Thyroid gland (tissue), 4 donors: ENCODE measurements around the gene LEMD3. TPM values are rescaled to one million over a fixed set of nuclear protein-coding genes. Genes with fewer than 3 reads are reported as not detected.
"Not testable (repeated sequence)": the region's sequence is repeated elsewhere in the genome, so short reads cannot be mapped to it uniquely, and the experiment has no call there.

Experiments
- DNase-seq, 2 donors: peaks; one replicate each; pipeline ENCODE4 v3.0.0-alpha.2; 2019
- H3K27ac ChIP-seq, 3 donors: fragments of 200-600 bp; sonication (generic); 1 replicate in 2 of 3; 2 replicates in 1 of 3; pipeline ENCODE4 v1.5.1; 2016 to 2019; ENCODE audit warnings: mild to moderate bottlenecking in 1 of 3, moderate library complexity in 1 of 3
- H3K27me3 ChIP-seq: fragments of 200-600 bp; sonication (generic); one replicate; pipeline ENCODE4 v1.5.1; 2019
- H3K36me3 ChIP-seq, 2 donors: fragments of 200-600 bp; sonication (generic); one replicate each; pipeline ENCODE4 v1.5.1; 2016 to 2019
- H3K4me1 ChIP-seq, 2 donors: fragments of 200-600 bp; sonication (generic); one replicate each; pipeline ENCODE4 v1.5.1; 2017 to 2019
- H3K4me3 ChIP-seq, 3 donors: fragments of 200-600 bp; sonication (generic); replicated peaks in 1 of 3; 1 replicate in 2 of 3; 2 replicates in 1 of 3; pipeline ENCODE4 v1.5.1; 2016; ENCODE audit warnings: mild to moderate bottlenecking in 1 of 3
- H3K9me3 ChIP-seq: fragments of 200-600 bp; sonication (generic); one replicate; pipeline ENCODE4 v1.5.1; 2017
- POLR2A ChIP-seq, 2 donors: fragments of 450-650 bp; IDR thresholded peaks; one replicate each; pipeline ENCODE4 v1.6.1; 2017; ENCODE audit warnings: antibody characterized with exemption in 2 of 2, mild to moderate bottlenecking in 2 of 2, moderate library complexity in 1 of 2
- WGBS, 2 donors: methylation state at CpG; one replicate each; pipeline ENCODE4 v1.1.5; 2017; 5-methylcytosine and 5-hydroxymethylcytosine counted together
- intact Hi-C: fragments of 100-400 bp; cut with DNase I; formaldehyde crosslinking; loops from one replicate; pipeline ENCODE4 v1.15.1; 2023
- total RNA-seq, 4 donors: library from RNA; depleted of rRNA; stranded (reverse); fragments of >200 nt; gene quantifications; one replicate each; pipeline ENCODE4 v1.2.3, GENCODE V29; 2016
- TF ChIP-seq, protein P1 (sequence below), 6 experiments: fragments of 200-600 bp in 3 of 6; fragments of 450-650 bp in 3 of 6; sonication (generic) in 3 of 6; IDR thresholded peaks; one replicate each; pipeline ENCODE4 v1.5.1; 2016 to 2019; ENCODE audit warnings: antibody characterized with exemption in 6 of 6, mild to moderate bottlenecking in 2 of 6, inconsistent platforms in 1 of 6, moderate library complexity in 1 of 6

LEMD3 gene
- total RNA-seq, 4 donors from 2014 or later: 45.4 to 64.0 (median 49.3) TPM

DNA sequence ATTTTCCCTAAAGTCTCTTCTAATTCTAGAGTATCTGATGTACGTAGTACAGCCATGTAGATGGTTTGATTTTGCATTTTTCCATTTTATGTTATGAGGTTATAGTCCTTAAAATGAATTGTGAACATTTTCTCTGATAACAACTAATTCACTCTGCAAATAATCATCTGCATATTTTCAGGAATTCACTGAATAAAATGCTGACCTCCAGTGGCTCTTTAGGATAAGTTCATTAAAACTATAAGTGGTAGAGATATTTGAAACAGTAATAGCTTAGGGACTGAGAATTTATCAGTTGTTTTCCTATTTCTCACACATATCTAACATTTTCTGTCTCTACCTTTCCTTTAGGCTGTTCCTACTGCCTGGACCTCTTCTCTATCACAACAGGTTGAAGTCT, 113.5 kb downstream of the LEMD3 start:
- Histone ChIP-seq H3K4me3 (no peak overlapping the region), H3K4me1 (peaks cover 0 to 5% of the 10 kb centered on the region in 2 donors), H3K36me3 (no peaks in the 10 kb centered on the region), H3K27me3 (no peaks in the 10 kb centered on the region), H3K27ac (no peak overlapping the region), H3K9me3 (no peaks in the 10 kb centered on the region)
- DNase-seq: no peak
- intact Hi-C loops: no loop called here
- TF ChIP-seq, protein P1, sequence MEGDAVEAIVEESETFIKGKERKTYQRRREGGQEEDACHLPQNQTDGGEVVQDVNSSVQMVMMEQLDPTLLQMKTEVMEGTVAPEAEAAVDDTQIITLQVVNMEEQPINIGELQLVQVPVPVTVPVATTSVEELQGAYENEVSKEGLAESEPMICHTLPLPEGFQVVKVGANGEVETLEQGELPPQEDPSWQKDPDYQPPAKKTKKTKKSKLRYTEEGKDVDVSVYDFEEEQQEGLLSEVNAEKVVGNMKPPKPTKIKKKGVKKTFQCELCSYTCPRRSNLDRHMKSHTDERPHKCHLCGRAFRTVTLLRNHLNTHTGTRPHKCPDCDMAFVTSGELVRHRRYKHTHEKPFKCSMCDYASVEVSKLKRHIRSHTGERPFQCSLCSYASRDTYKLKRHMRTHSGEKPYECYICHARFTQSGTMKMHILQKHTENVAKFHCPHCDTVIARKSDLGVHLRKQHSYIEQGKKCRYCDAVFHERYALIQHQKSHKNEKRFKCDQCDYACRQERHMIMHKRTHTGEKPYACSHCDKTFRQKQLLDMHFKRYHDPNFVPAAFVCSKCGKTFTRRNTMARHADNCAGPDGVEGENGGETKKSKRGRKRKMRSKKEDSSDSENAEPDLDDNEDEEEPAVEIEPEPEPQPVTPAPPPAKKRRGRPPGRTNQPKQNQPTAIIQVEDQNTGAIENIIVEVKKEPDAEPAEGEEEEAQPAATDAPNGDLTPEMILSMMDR (IDR thresholded peaks at IDR 0.05): no peak
- TF ChIP-seq POLR2A (IDR thresholded peaks at IDR 0.05): no peak
- 86 to 94% methylated on average over 1 of the region's 1 CpG for WGBS, 2 donors

DNA sequence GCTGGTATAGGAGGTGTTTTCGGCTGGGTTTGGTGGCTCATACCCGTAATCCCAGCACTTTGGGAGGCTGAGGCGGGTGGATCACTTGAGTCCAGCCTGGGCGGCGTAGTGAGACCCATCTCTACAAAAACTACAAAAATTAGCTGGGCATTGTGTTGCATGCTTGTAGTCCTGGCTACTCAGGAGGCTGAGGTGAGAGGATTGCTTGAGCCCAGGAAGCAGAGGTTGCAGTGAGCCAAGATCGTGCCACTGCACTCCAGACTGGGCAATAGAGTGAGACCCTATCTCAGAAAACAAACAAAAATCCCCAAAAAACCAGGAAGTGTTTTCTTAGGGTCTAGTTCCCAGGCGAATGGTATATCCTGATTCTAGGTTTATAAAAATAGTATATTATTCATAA, 116.1 kb downstream of the LEMD3 start:
- H3K9me3 ChIP-seq, DNase-seq, intact Hi-C loops, H3K4me3 ChIP-seq, H3K27ac ChIP-seq, H3K27me3 ChIP-seq, H3K4me1 ChIP-seq, H3K36me3 ChIP-seq: not testable (repeated sequence)
- 94 to 95% methylated on average over 7 of the region's 7 CpGs for WGBS, 2 donors

DNA sequence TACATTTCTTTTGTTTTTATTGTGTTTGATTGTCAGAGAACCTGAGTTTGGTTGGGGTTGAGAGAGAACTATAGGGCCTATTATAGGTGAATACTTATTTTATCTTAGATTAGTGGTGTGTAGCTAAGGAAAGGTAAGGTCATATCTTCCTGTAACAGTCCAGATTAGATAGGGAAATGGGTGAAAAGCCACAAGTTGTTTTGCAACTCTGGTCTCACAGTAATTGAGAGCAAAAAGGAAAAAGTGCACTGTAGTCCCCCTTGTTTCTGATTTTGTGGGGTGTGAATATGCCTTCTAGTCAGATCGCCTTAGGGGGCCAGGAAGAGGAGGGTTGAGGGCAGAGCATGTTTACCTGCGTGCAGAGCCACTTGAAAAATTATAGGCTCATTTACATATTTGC, 118.0 kb downstream of the LEMD3 start:
- no peak overlapping the region for H3K4me3 ChIP-seq
- intact Hi-C loops: no loop called here
- no peaks in the 10 kb centered on the region for H3K9me3 ChIP-seq
- 94 to 95% methylated on average over 2 of the region's 2 CpGs for WGBS, 2 donors
- H3K27me3 ChIP-seq: no peaks in the 10 kb centered on the region
- H3K4me1 ChIP-seq: no peaks in the 10 kb centered on the region
- H3K36me3 ChIP-seq: no peaks in the 10 kb centered on the region
- no peak overlapping the region for H3K27ac ChIP-seq
- no peak for DNase-seq
- TF ChIP-seq, protein P1 (IDR thresholded peaks at IDR 0.05): no peak
- no peak for TF ChIP-seq POLR2A (IDR thresholded peaks at IDR 0.05)

DNA sequence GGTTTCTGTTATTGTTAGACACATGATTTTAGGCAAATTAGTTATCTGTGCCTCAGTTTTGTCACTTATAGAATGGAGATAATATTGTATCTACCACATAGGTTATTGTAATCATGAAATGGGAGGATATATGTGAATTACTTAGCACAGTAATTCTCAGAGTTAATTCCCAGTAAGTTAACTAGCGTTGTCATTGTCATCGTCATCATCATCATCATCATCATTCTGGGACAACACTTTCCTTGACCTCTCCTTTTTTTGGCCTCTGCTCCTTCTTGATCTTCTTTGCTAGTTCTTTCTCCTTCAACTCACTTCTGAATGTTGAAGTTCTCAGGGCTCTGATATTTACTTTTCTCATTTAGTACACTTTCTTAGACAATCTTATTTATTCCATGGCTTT, 122.9 kb downstream of the LEMD3 start:
- 96 to 97% methylated on average over 2 of the region's 2 CpGs for WGBS, 2 donors
- H3K4me1 ChIP-seq: no peaks in the 10 kb centered on the region
- no peak overlapping the region for H3K4me3 ChIP-seq
- no peaks in the 10 kb centered on the region for H3K9me3 ChIP-seq
- no peaks in the 10 kb centered on the region for H3K27me3 ChIP-seq
- no peak overlapping the region for H3K27ac ChIP-seq
- no peak for DNase-seq
- TF ChIP-seq POLR2A (IDR thresholded peaks at IDR 0.05): no peak
- TF ChIP-seq, protein P1 (IDR thresholded peaks at IDR 0.05): no peak
- intact Hi-C loops: no loop called here
- no peaks in the 10 kb centered on the region for H3K36me3 ChIP-seq

DNA sequence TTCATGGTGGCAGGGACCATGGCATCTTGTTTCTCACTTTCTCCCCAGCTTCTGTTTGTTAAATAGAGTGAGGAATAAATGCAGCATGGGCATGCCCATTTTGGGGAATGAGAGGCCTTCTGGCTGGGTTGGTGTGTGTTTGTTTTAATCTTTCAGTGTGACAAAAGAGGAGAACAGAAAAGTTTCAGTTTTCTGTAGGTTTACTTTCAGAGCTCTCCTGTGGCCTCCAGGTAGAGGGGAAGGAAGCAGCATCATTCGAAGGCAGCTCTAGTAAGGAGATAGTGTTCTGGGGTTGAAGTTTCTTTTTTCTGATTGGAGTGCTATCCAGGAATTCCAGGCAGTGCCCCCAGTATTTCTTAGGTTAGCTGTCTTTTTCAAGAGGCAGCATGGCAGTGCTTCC, 124.4 kb downstream of the LEMD3 start:
- H3K9me3 ChIP-seq: no peaks in the 10 kb centered on the region
- DNase-seq: no peak
- no peaks in the 10 kb centered on the region for H3K4me1 ChIP-seq
- intact Hi-C loops: no loop called here
- no peak overlapping the region for H3K4me3 ChIP-seq
- no peaks in the 10 kb centered on the region for H3K27me3 ChIP-seq
- TF ChIP-seq, protein P1 (IDR thresholded peaks at IDR 0.05): no peak
- no peak for TF ChIP-seq POLR2A (IDR thresholded peaks at IDR 0.05)
- WGBS, 2 donors: 91 to 92% methylated on average over 1 of the region's 1 CpG
- no peak overlapping the region for H3K27ac ChIP-seq
- no peaks in the 10 kb centered on the region for H3K36me3 ChIP-seq
